ENCODE results near the gene MKRN2OS. TPM values are rescaled to one million over a fixed set of nuclear protein-coding genes. Genes with fewer than 3 reads are reported as not detected.
"Not testable (repeated sequence)": the region's sequence is repeated elsewhere in the genome, so short reads cannot be mapped to it uniquely, and the experiment has no call there.

The MKRN2OS gene
- total and polyA plus RNA-seq, 3 donors from 2014 or later, result not detected

DNA sequence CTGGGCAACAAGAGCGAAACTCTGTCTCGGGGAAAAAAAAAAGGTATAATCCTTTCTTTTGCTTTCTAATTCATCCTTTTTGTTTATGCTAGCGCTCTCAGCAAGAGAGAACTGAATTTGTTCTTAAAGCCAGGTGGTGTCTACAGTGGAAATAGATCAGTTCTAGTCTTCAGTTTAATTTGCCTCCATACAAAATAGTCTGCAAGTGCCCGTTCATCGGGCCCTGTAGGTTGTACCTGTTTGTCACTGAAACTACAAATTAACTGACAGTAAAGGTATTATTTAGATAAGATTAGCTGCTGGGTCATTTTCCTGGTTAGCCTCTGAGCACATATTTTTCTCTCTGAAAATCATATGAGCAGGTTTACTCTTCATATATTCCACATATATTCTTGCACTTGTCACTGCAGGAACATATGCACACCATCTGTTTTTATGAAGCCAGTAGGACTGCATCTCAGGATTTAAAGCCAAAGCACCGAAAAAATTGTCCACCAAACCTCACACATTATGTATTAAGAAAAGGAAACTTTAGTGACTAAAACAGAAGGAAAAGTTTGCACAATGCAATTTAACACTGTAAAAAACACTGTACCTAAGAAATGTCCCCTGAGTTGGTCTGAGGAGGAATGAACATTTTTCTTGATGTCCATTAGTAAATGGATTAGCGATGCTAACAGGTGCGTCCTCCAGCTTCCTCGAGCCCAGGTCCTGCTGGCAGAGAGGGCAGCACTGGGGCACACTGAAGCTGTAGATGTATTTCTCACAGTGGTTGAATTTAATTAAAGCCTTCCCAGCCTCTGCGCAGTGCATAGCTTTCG, 437 bp downstream of the MKRN2OS start:
- Histone ChIP-seq H3K4me1 (no peaks in the 10 kb centered on the region), H3K9me3 (no peaks in the 10 kb centered on the region), H3K4me3 (no peak overlapping the region), H3K27me3 (no peaks in the 10 kb centered on the region), H3K36me3 (ENCODE audit: low read depth, missing control alignments) (no peaks in the 10 kb centered on the region), H3K27ac (no peak overlapping the region)
- TF ChIP-seq CTCF (IDR thresholded peaks at IDR 0.05) (no peak), POLR2A (IDR thresholded peaks at IDR 0.05) (no peak)
- WGBS, 2 donors, result 67 to 73% methylated on average over 11 of the region's 11 CpGs
- intact Hi-C loops (cut with DNase I; ENCODE audit: low total_unique reads), result no loop called here
- DNase-seq, result no peak

DNA sequence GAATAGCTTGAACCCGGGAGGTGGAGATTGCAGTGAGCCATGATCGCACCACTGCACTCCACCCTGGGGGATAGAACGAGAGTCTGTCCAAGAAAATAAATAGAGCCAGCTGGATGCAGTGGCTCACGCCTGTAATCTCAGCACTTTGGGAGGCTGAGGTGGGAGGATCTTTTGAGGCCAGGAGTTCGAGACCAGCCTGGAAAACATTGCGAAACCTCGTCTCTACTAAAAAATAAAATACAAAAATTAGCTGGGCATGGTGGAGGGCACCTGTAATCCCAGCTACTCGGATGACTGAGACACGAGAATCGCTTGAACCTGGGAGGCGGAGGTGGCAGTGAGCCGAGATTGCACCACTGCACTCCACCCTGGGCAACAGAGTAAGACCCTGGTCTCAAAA, 1.8 kb downstream of the MKRN2OS start:
- H3K27me3 ChIP-seq; DNase-seq; H3K9me3 ChIP-seq; H3K4me1 ChIP-seq; H3K27ac ChIP-seq; H3K36me3 ChIP-seq (ENCODE audit: low read depth, missing control alignments); H3K4me3 ChIP-seq; intact Hi-C loops (cut with DNase I; ENCODE audit: low total_unique reads): not testable (repeated sequence)
- WGBS, 2 donors, result 88 to 90% methylated on average over 12 of the region's 12 CpGs

DNA sequence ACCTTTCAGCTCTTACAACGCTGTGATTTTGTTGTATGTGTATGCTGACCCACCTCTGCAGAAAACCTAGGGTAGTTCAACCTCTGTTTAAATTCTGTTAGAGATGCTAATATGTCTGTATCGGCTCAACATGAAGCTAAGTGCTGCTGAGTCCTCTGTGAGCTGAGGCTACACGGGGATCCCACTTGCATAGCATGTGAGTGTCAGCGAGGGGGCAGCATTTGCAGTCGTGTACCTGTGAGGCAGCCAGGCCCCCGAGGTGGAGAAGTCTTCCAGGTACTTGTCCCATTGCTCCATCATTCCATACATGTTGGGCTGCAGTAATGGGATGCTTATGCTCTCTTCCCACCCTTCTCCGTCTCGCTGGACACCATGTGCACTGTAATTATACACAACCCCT, 3.7 kb downstream of the MKRN2OS start:
- TF ChIP-seq CTCF (IDR thresholded peaks at IDR 0.05) (peak in 1 of 3 experiments; percentile 2), POLR2A (IDR thresholded peaks at IDR 0.05) (no peak)
- intact Hi-C loops (cut with DNase I; ENCODE audit: low total_unique reads), result no loop called here
- Histone ChIP-seq H3K4me3 (no peak overlapping the region), H3K9me3 (no peaks in the 10 kb centered on the region), H3K27ac (no peak overlapping the region), H3K27me3 (no peaks in the 10 kb centered on the region), H3K4me1 (no peaks in the 10 kb centered on the region), H3K36me3 (ENCODE audit: low read depth, missing control alignments) (no peaks in the 10 kb centered on the region)
- DNase-seq, result peak; percentile 44
- WGBS, 2 donors, result 74 to 76% methylated on average over 6 to 8 of the region's 8 CpGs

GRCh38 chr3:12536423-12536822, 8.9 kb downstream of the MKRN2OS start:
- Histone ChIP-seq H3K4me1 (no peaks in the 10 kb centered on the region), H3K27me3 (no peaks in the 10 kb centered on the region), H3K27ac (no peak overlapping the region), H3K4me3 (no peak overlapping the region), H3K9me3 (no peaks in the 10 kb centered on the region), H3K36me3 (ENCODE audit: low read depth, missing control alignments) (no peaks in the 10 kb centered on the region)
- 86 to 89% methylated on average over 6 of the region's 6 CpGs for WGBS, 2 donors
- no peak for DNase-seq
- intact Hi-C loops (cut with DNase I; ENCODE audit: low total_unique reads), result no loop called here
- no peak for TF ChIP-seq POLR2A (IDR thresholded peaks at IDR 0.05)
- TF ChIP-seq CTCF (IDR thresholded peaks at IDR 0.05), result no peak

DNA sequence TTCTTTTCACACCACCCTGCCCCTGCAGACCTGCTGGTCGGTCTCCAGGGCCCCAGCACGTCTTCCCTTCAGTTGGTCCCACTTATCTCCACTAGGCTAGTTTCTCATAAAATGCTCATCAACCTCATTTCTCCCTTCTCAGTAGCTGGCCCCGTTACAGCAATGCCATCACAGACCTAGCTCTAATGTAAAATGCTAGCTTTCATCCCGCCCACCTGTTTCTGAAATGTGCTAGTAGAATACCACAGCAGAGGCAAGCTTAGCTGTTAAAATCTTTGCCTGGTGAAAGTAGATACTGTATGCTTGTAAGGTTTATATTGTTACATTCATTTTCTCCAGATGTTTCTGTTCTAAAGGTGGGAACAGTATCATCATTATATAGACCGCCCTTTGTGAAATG, 13.1 kb downstream of the MKRN2OS start:
- TF ChIP-seq CTCF (IDR thresholded peaks at IDR 0.05) (no peak), POLR2A (IDR thresholded peaks at IDR 0.05) (no peak)
- Histone ChIP-seq H3K36me3 (ENCODE audit: low read depth, missing control alignments) (no peaks in the 10 kb centered on the region), H3K9me3 (no peaks in the 10 kb centered on the region), H3K4me3 (no peak overlapping the region), H3K4me1 (no peaks in the 10 kb centered on the region), H3K27ac (no peak overlapping the region), H3K27me3 (no peaks in the 10 kb centered on the region)
- intact Hi-C loops (cut with DNase I; ENCODE audit: low total_unique reads), result no loop called here
- no peak for DNase-seq
- WGBS, 2 donors, result 90 to 93% methylated on average over 5 of the region's 5 CpGs
